ENCODE data around the gene TTC3. TPM values are rescaled to one million over a fixed set of nuclear protein-coding genes. Genes with fewer than 3 reads are reported as not detected.

The TTC3 gene
- total and polyA plus RNA-seq, 10 of the 15 experiments (the other 5 are each of a cell fraction or from before 2014, with no cell fraction given) = 23.1 to 94.9 (median 72.7) TPM

DNA sequence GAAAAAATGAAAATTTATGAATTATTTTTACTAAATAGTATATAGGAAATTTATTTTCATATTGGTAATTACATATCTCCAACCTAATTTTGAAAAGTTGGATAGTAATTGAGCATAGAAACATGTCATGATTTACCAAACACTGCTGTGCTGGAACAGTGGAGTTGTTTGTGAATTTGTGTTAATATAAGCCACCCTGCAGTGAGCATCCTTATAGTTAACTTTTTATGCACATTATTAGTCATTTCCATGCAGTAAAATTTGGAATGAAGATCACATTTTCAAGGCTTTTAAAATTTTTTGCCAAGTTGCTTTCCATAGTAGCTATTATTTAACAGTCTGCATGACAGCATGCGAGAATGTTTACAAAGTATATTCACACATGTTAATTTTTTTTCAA is 115.8 kb downstream of the TTC3 start:
- TF ChIP-seq RCOR1 (conservative IDR thresholded peaks at IDR 0.05; ENCODE audit: low read depth, low read length) (no peak), PML (IDR thresholded peaks at IDR 0.05; ENCODE audit: low read length) (no peak), NFIC (IDR thresholded peaks at IDR 0.05; ENCODE audit: low read depth, low read length) (no peak), SMAD5 (IDR thresholded peaks at IDR 0.05; ENCODE audit: low read depth) (no peak), NFXL1 (IDR thresholded peaks at IDR 0.05; ENCODE audit: borderline replicate concordance) (no peak), MTA2 (IDR thresholded peaks at IDR 0.05; ENCODE audit: low read depth) (no peak), SIN3A (IDR thresholded peaks at IDR 0.05; ENCODE audit: low read depth, low read length) (no peak)
- TF ChIP-seq, protein P1, sequence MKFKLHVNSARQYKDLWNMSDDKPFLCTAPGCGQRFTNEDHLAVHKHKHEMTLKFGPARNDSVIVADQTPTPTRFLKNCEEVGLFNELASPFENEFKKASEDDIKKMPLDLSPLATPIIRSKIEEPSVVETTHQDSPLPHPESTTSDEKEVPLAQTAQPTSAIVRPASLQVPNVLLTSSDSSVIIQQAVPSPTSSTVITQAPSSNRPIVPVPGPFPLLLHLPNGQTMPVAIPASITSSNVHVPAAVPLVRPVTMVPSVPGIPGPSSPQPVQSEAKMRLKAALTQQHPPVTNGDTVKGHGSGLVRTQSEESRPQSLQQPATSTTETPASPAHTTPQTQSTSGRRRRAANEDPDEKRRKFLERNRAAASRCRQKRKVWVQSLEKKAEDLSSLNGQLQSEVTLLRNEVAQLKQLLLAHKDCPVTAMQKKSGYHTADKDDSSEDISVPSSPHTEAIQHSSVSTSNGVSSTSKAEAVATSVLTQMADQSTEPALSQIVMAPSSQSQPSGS (IDR thresholded peaks at IDR 0.05; ENCODE audit: low read length) = no peak
- Histone ChIP-seq H3K9me3 (replicated peaks; ENCODE audit: control insufficient read depth, insufficient read depth, low read length) (no peaks in the 10 kb centered on the region), H4K20me1 (ENCODE audit: control insufficient read depth, insufficient read depth) (no peaks in the 10 kb centered on the region), H3K4me1 (ENCODE audit: control insufficient read depth, insufficient read depth, low read length) (0 out of 2 replicates have a peak, but pooled peaks cover under 1% of the 10 kb centered on the region), H3K27me3 (replicated peaks in 1 of 2; ENCODE audit: control insufficient read depth in 2 of 2, insufficient read depth in 2 of 2, low read length in 1 of 2) (no peaks in the 10 kb centered on the region), H3K27ac (ENCODE audit: control insufficient read depth, insufficient read depth) (no peak overlapping the region), H3K36me3 (ENCODE audit: control insufficient read depth in 2 of 2, insufficient read depth in 2 of 2, low read length in 1 of 2) (no peaks in the 10 kb centered on the region; a peak in 4 of 4 replicates), H3K4me2 (ENCODE audit: control insufficient read depth, insufficient read depth) (no peak overlapping the region), H3K79me2 (ENCODE audit: control insufficient read depth, insufficient read depth, low read length) (no peaks in the 10 kb centered on the region), H3K4me3 (no peak overlapping the region), H3K9ac (ENCODE audit: control insufficient read depth, insufficient read depth, low read length) (no peak overlapping the region), H2AFZ (ENCODE audit: control insufficient read depth, low read depth, low read length) (no peak overlapping the region)
- in situ Hi-C loops (cut with MboI) = no loop called here
- BruUV-seq (replicated peaks) = no TSS peak
- RAD21 ChIA-PET (ENCODE audit: unreplicated experiment) = no interaction called here
- WGBS (ENCODE audit: insufficient coverage, insufficient replicate concordance, low lambda C conversion rate, missing lambda C conversion rate) = 100% methylated on average over 1 of the region's 1 CpG
- intact Hi-C loops (cut with micrococcal nuclease; ENCODE audit: unreplicated experiment) = no loop called here
- ATAC-seq (no peak), DNase-seq (ENCODE audit: low read depth, low spot score) (no peak), FAIRE-seq (no peak)
- SMC1A ChIA-PET (ENCODE audit: uncharacterized antibody, unreplicated experiment) = no interaction called here
- CTCF ChIA-PET = interaction anchor here (2.6 kb wide), 1 partner anchor 17 kb away, joined by 7 read pairs; no protein-coding TSS in a partner anchor
- POLR2A ChIA-PET = no interaction called here

Measured in GM12878 (cell line).